HepG2 (cell line): ENCODE data around the gene RBM8A. TPM values are rescaled to one million over a fixed set of nuclear protein-coding genes. Genes with fewer than 3 reads are reported as not detected.
"Not testable (repeated sequence)": the region's sequence is repeated elsewhere in the genome, so short reads cannot be mapped to it uniquely, and the experiment has no call there.

Experiments used
- ATAC-seq: fragments of 200-7000 bp; cut with Tn5 transposase; 3 replicates; pipeline ENCODE4 v1.9.1; 2020; ENCODE audit warnings: mild to moderate bottlenecking, moderate library complexity
- BruUV-seq: library from RNA; stranded (reverse); fragments of 400-500 nt; replicated peaks from 2 replicates; lab custom pipeline; 2021; lab: Mats Ljungman, UMichigan
- CTCF ChIA-PET: fragments of 300-600 bp; formaldehyde crosslinking; extraction: SDS; loops from one replicate; lab custom pipeline; 2021; ENCODE audit warnings: low total read pairs, inconsistent platforms, low intra/inter-chr PET ratio; lab: Yijun Ruan, JAX
- POLR2A ChIA-PET: fragments of 350-600 bp; sonication (Branson Sonifier 250); formaldehyde crosslinking; loops from one replicate; lab custom pipeline; 2020; ENCODE audit warnings: antibody characterized with exemption, inconsistent platforms; lab: Yijun Ruan, JAX
- DNase-seq: peaks from one replicate; pipeline ENCODE4 v3.0.0-alpha.2; 2015; ENCODE audit warnings: low spot score
- FAIRE-seq: peaks from 3 replicates; lab custom pipeline; 2011; peaks lifted over from hg19 to GRCh38; lab: Jason Lieb, UNC
- H2AFZ ChIP-seq: one replicate; pipeline ENCODE4 v1.6.1; 2011; ENCODE audit warnings: low read length, inconsistent platforms
- H3K27ac ChIP-seq: fragments of 300-600 bp; 3 replicates; pipeline ENCODE4 v1.8.0; 2011; ENCODE audit warnings: mixed run types, mild to moderate bottlenecking, mixed read lengths, low read length, inconsistent platforms; ENCODE audit not compliant: insufficient read depth; ENCODE audit errors: extremely low read length
- H3K27me3 ChIP-seq, 2 experiments: fragments of 200-600 bp in 1 of 2; 2 replicates in 1 of 2; 3 replicates in 1 of 2; pipeline versions ENCODE4 v1.6.0 to v1.8.0; 2011; ENCODE audit warnings: low read length in 2 of 2, mild to moderate bottlenecking in 2 of 2, moderate library complexity in 2 of 2, inconsistent platforms in 1 of 2; ENCODE audit not compliant: insufficient read depth in 2 of 2, control insufficient read depth in 1 of 2
- H3K36me3 ChIP-seq, 2 experiments: fragments of 200-600 bp in 1 of 2; replicated peaks in 1 of 2; 2 replicates in 1 of 2; 3 replicates in 1 of 2; pipeline versions ENCODE4 v1.5.1 to v1.8.0; 2011; ENCODE audit warnings: low read length in 2 of 2, inconsistent platforms in 1 of 2; ENCODE audit not compliant: insufficient read depth in 2 of 2, control insufficient read depth in 1 of 2
- H3K4me1 ChIP-seq: 2 replicates; pipeline ENCODE4 v1.5.1; 2012; ENCODE audit warnings: low read length, inconsistent platforms; ENCODE audit not compliant: insufficient read depth
- H3K4me2 ChIP-seq: 2 replicates; pipeline ENCODE4 v1.6.0; 2011; ENCODE audit warnings: low read depth, low read length, inconsistent platforms
- H3K4me3 ChIP-seq, 3 experiments: fragments of 200-600 bp in 1 of 3; sonication (generic), shearing (Covaris generic) in 1 of 3; replicated peaks in 1 of 3; 2 replicates each; pipeline ENCODE4 v1.5.1; 2011 to 2016; ENCODE audit warnings: low read length in 3 of 3, inconsistent platforms in 2 of 3, low read depth in 2 of 3, mild to moderate bottlenecking in 2 of 3, control low read depth in 1 of 3, mixed read lengths in 1 of 3; ENCODE audit not compliant: insufficient read depth in 1 of 3
- H3K79me2 ChIP-seq: one replicate; pipeline ENCODE4 v1.6.1; 2011; ENCODE audit warnings: low read length, inconsistent platforms; ENCODE audit not compliant: insufficient read depth
- H3K9ac ChIP-seq: 2 replicates; pipeline ENCODE4 v1.6.0; 2011; ENCODE audit warnings: mild to moderate bottlenecking, low read depth, low read length, inconsistent platforms; ENCODE audit not compliant: insufficient read depth
- H3K9me3 ChIP-seq: 2 replicates; pipeline ENCODE4 v1.5.1; 2012; ENCODE audit warnings: mild to moderate bottlenecking, low read length
- H4K20me1 ChIP-seq: 2 replicates; pipeline ENCODE4 v1.6.0; 2011; ENCODE audit warnings: inconsistent platforms, mild to moderate bottlenecking, low read length, moderate library complexity; ENCODE audit not compliant: insufficient read depth
- GATA4 ChIP-seq: sonication (generic); IDR thresholded peaks from 2 replicates; pipeline ENCODE4 v1.6.1; 2016; ENCODE audit warnings: antibody characterized with exemption, low read depth, borderline replicate concordance
- ZBTB37 ChIP-seq: sonication (generic); formaldehyde crosslinking; IDR thresholded peaks from 2 replicates; pipeline ENCODE4 v1.4.0; 2020; ENCODE audit warnings: mild to moderate bottlenecking, missing genetic modification reagents
- ZNF205 ChIP-seq: IDR thresholded peaks from 2 replicates; pipeline ENCODE4 v1.6.1; 2018; ENCODE audit warnings: missing biosample characterization, missing genetic modification reagents
- WGBS: methylation state at CpG from one replicate; pipeline ENCODE4 v1.1.6; 2017; ENCODE audit warnings: low lambda C conversion rate; 5-methylcytosine and 5-hydroxymethylcytosine counted together
- in situ Hi-C: cut with HindIII; loops from 2 replicates; pipeline ENCODE4 v1.10.0; 2017; ENCODE audit warnings: low pct_unique_long_range_greater_than_20kb; ENCODE audit not compliant: extremely low pct_ligation_motif_present
- intact Hi-C: fragments of 100-400 bp; cut with micrococcal nuclease; formaldehyde crosslinking; loops from one replicate; pipeline ENCODE4 v1.10.0; 2022; ENCODE audit not compliant: unreplicated experiment
- polyA plus RNA-seq, 8 experiments: library from polyadenylated mRNA; depleted of rRNA in 3 of 8; stranded (reverse) in 7 of 8; unstranded in 1 of 8; fragments of >200 nt; fragmentation: Illumina TruSeq in 4 of 8; extraction: Trizol in 4 of 8; gene quantifications; 2 replicates each; pipeline versions ENCODE4 v1.2.1 to v1.2.3, GENCODE V29; 2011 to 2016; ENCODE audit warnings: low read depth in 4 of 8, missing spikeins in 1 of 8, mixed read lengths in 1 of 8; ENCODE audit not compliant: insufficient read depth in 1 of 8
- total RNA-seq, 5 experiments: library from RNA; depleted of rRNA; stranded (reverse); fragments of >200 nt; fragmentation: Illumina TruSeq; extraction: Trizol; gene quantifications; 2 replicates each; pipeline ENCODE4 v1.2.3, GENCODE V29; 2016; ENCODE audit warnings: low read depth in 1 of 5
- TF ChIP-seq, protein P1 (sequence below): sonication (generic); formaldehyde crosslinking; IDR thresholded peaks from 2 replicates; pipeline ENCODE4 v1.4.0; 2020; ENCODE audit warnings: missing genetic modification reagents, borderline replicate concordance

Gene RBM8A
- total and polyA plus RNA-seq, 2 of the 13 experiments (the other 11 are each of a cell fraction or from before 2014, with no cell fraction given) = 106 to 162 TPM

- TF ChIP-seq, protein P1, sequence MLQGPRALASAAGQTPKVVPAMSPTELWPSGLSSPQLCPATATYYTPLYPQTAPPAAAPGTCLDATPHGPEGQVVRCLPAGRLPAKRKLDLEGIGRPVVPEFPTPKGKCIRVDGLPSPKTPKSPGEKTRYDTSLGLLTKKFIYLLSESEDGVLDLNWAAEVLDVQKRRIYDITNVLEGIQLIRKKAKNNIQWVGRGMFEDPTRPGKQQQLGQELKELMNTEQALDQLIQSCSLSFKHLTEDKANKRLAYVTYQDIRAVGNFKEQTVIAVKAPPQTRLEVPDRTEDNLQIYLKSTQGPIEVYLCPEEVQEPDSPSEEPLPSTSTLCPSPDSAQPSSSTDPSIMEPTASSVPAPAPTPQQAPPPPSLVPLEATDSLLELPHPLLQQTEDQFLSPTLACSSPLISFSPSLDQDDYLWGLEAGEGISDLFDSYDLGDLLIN = no peak
- TF ChIP-seq ZNF205 (CRISPR knock-in tag) = no peak
- TF ChIP-seq GATA4 = no peak
- TF ChIP-seq ZBTB37 (CRISPR knock-in tag) = no peak
These were observed 8.4 kb upstream of the RBM8A start (continued) for GRCh38 chr1:145935708-145936107.

DNA sequence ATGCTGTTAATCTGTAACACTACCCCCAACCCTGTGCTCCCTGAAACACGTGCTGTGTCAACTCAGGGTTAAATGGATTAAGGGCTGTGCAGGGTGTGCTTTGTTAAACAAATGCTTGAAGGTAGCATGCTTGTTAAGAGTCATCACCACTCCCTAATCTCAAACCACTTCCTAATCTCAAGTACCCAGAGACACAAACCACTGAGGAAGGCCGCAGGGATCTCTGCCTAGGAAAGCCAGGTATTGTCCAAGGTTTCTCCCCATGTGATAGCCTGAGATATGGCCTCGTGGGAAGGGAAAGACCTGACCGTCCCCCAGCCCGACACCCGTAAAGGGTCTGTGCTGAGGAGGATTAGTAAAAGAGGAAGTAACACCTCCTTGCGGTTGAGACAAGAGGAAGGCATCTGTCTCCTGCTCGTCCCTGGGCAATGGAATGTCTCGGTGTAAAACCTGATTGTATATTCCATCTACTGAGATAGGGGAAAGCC is 5.3 kb upstream of the RBM8A start:
- intact Hi-C loops, H3K4me3 ChIP-seq, H2AFZ ChIP-seq, DNase-seq, H3K27me3 ChIP-seq, H3K9me3 ChIP-seq, H3K27ac ChIP-seq, BruUV-seq, FAIRE-seq, H3K79me2 ChIP-seq, POLR2A ChIA-PET, H4K20me1 ChIP-seq, H3K9ac ChIP-seq, H3K4me1 ChIP-seq, in situ Hi-C loops, H3K4me2 ChIP-seq, CTCF ChIA-PET, ATAC-seq: not testable (repeated sequence)
- whole genome bisulfite sequencing = 89% methylated on average over 8 of the region's 9 CpGs
- H3K36me3 ChIP-seq = peaks cover 3 to 13% of the 10 kb centered on the region in 2 experiments; a peak in 3 of 5 replicates
